ENCODE results near the gene HNMT.

DNA sequence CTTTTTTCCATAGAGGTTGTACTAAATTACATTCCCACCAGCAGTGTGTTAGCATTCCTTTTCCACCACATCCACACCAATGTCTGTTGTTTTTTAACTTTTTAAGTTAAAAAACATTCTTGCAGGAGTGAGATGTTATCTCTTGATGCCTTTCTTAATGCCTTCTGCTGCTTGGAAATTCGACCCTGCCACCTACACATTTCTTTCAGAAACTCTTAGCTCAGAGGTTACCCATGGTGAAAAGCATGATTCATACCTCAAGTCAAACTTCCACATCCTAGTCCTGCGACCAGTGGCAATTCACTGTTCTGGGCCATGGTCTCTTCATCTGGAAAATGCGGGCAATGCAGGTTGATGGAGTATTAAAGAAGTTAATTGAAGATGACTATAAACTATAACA is 12.7 kb upstream of the HNMT start:
- TF ChIP-seq SNAI2 (CRISPR knock-in tag; IDR thresholded peaks at IDR 0.05) = no peak
- TF ChIP-seq ZFP30 (CRISPR knock-in tag; IDR thresholded peaks at IDR 0.05) = no peak
- no peak for TF ChIP-seq ZNF8 (CRISPR knock-in tag; IDR thresholded peaks at IDR 0.05)
- TF ChIP-seq OSR1 (CRISPR knock-in tag; IDR thresholded peaks at IDR 0.05) = no peak
- TF ChIP-seq BACH2 (CRISPR knock-in tag; IDR thresholded peaks at IDR 0.05; ENCODE audit: borderline replicate concordance) = no peak
- TF ChIP-seq TOX (CRISPR knock-in tag; IDR thresholded peaks at IDR 0.05; ENCODE audit: borderline replicate concordance) = no peak
- no peak for TF ChIP-seq ARNTL (CRISPR knock-in tag; IDR thresholded peaks at IDR 0.05; ENCODE audit: borderline replicate concordance, low read depth)
- TF ChIP-seq, protein P1, sequence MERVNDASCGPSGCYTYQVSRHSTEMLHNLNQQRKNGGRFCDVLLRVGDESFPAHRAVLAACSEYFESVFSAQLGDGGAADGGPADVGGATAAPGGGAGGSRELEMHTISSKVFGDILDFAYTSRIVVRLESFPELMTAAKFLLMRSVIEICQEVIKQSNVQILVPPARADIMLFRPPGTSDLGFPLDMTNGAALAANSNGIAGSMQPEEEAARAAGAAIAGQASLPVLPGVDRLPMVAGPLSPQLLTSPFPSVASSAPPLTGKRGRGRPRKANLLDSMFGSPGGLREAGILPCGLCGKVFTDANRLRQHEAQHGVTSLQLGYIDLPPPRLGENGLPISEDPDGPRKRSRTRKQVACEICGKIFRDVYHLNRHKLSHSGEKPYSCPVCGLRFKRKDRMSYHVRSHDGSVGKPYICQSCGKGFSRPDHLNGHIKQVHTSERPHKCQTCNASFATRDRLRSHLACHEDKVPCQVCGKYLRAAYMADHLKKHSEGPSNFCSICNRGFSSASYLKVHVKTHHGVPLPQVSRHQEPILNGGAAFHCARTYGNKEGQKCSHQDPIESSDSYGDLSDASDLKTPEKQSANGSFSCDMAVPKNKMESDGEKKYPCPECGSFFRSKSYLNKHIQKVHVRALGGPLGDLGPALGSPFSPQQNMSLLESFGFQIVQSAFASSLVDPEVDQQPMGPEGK (CRISPR knock-in tag; IDR thresholded peaks at IDR 0.05; ENCODE audit: borderline replicate concordance) = no peak
- TF ChIP-seq ISL1 (CRISPR knock-in tag; IDR thresholded peaks at IDR 0.05) = no peak
- TF ChIP-seq ESRRG (CRISPR knock-in tag; IDR thresholded peaks at IDR 0.05) = no peak
- TF ChIP-seq, protein P2, sequence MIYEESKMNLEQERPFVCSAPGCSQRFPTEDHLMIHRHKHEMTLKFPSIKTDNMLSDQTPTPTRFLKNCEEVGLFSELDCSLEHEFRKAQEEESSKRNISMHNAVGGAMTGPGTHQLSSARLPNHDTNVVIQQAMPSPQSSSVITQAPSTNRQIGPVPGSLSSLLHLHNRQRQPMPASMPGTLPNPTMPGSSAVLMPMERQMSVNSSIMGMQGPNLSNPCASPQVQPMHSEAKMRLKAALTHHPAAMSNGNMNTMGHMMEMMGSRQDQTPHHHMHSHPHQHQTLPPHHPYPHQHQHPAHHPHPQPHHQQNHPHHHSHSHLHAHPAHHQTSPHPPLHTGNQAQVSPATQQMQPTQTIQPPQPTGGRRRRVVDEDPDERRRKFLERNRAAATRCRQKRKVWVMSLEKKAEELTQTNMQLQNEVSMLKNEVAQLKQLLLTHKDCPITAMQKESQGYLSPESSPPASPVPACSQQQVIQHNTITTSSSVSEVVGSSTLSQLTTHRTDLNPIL (CRISPR knock-in tag; IDR thresholded peaks at IDR 0.05; ENCODE audit: low read depth) = no peak
- TF ChIP-seq, protein P3, sequence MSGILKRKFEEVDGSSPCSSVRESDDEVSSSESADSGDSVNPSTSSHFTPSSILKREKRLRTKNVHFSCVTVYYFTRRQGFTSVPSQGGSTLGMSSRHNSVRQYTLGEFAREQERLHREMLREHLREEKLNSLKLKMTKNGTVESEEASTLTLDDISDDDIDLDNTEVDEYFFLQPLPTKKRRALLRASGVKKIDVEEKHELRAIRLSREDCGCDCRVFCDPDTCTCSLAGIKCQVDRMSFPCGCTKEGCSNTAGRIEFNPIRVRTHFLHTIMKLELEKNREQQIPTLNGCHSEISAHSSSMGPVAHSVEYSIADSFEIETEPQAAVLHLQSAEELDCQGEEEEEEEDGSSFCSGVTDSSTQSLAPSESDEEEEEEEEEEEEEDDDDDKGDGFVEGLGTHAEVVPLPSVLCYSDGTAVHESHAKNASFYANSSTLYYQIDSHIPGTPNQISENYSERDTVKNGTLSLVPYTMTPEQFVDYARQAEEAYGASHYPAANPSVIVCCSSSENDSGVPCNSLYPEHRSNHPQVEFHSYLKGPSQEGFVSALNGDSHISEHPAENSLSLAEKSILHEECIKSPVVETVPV (CRISPR knock-in tag; IDR thresholded peaks at IDR 0.05) = no peak
- TF ChIP-seq, protein P4, sequence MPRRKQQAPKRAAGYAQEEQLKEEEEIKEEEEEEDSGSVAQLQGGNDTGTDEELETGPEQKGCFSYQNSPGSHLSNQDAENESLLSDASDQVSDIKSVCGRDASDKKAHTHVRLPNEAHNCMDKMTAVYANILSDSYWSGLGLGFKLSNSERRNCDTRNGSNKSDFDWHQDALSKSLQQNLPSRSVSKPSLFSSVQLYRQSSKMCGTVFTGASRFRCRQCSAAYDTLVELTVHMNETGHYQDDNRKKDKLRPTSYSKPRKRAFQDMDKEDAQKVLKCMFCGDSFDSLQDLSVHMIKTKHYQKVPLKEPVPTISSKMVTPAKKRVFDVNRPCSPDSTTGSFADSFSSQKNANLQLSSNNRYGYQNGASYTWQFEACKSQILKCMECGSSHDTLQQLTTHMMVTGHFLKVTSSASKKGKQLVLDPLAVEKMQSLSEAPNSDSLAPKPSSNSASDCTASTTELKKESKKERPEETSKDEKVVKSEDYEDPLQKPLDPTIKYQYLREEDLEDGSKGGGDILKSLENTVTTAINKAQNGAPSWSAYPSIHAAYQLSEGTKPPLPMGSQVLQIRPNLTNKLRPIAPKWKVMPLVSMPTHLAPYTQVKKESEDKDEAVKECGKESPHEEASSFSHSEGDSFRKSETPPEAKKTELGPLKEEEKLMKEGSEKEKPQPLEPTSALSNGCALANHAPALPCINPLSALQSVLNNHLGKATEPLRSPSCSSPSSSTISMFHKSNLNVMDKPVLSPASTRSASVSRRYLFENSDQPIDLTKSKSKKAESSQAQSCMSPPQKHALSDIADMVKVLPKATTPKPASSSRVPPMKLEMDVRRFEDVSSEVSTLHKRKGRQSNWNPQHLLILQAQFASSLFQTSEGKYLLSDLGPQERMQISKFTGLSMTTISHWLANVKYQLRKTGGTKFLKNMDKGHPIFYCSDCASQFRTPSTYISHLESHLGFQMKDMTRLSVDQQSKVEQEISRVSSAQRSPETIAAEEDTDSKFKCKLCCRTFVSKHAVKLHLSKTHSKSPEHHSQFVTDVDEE (CRISPR knock-in tag; IDR thresholded peaks at IDR 0.05) = no peak

Data from SK-N-SH treated with all-trans-retinoic acid at 6 μM for 48 hours (cell line).